PC-9 (cell line): ENCODE data around the gene CCM2.

Experiments used
- EZH2 ChIP-seq: fragments of 200-600 bp; sonication (generic); IDR thresholded peaks from 2 replicates; pipeline ENCODE4 v1.8.0; 2017; ENCODE audit warnings: antibody characterized with exemption, low read depth
- TF ChIP-seq, protein P1 (sequence below): fragments of 200-600 bp; sonication (generic); conservative IDR thresholded peaks from 2 replicates; pipeline ENCODE4 v1.6.1; 2017; ENCODE audit warnings: mixed run types, antibody characterized with exemption, mild to moderate bottlenecking, moderate library complexity

DNA sequence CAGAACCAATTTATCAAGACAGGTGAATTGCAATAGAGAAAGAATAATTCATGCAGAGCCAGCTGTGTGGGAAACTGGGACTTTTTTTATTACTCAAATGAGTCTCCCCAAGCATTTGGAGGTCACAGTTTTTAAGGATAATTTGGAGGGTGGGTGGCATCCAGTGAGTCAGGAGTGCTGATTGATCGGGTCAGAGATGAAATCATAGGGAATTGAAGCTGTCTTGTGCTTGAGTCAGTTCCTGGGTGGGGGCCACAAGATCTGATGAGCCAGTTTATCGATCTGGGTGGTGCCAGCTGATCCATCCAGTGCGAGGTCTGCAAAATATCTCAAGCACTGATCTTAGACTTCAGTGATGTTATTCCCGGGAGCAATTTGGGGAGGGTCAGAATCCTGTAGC lies 11.3 kb upstream of the CCM2 start:
- TF ChIP-seq, protein P1, sequence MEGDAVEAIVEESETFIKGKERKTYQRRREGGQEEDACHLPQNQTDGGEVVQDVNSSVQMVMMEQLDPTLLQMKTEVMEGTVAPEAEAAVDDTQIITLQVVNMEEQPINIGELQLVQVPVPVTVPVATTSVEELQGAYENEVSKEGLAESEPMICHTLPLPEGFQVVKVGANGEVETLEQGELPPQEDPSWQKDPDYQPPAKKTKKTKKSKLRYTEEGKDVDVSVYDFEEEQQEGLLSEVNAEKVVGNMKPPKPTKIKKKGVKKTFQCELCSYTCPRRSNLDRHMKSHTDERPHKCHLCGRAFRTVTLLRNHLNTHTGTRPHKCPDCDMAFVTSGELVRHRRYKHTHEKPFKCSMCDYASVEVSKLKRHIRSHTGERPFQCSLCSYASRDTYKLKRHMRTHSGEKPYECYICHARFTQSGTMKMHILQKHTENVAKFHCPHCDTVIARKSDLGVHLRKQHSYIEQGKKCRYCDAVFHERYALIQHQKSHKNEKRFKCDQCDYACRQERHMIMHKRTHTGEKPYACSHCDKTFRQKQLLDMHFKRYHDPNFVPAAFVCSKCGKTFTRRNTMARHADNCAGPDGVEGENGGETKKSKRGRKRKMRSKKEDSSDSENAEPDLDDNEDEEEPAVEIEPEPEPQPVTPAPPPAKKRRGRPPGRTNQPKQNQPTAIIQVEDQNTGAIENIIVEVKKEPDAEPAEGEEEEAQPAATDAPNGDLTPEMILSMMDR: no peak
- TF ChIP-seq EZH2: no peak
